ENCODE data around the gene RGS3.

Gene RGS3

GRCh38 chr9:113465599-113466140 lies 2.1 kb downstream of the RGS3 start:
- DNase-seq (ENCODE audit: low read depth in 2 of 2), result no peak

GRCh38 chr9:113467183-113467582 lies 3.7 kb downstream of the RGS3 start:
- no peak for DNase-seq (ENCODE audit: low read depth in 2 of 2)

GRCh38 chr9:113468716-113469448 lies 5.4 kb downstream of the RGS3 start:
- DNase-seq (ENCODE audit: low read depth in 2 of 2), result no peak

GRCh38 chr9:113471143-113471542 lies 7.6 kb downstream of the RGS3 start:
- DNase-seq (ENCODE audit: low read depth in 2 of 2), result no peak

- DNase-seq (ENCODE audit: low read depth in 2 of 2), result no peak
Measured at GRCh38 chr9:113471566-113471965, 8.0 kb downstream of the RGS3 start.

GRCh38 chr9:113472199-113472598 lies 8.7 kb downstream of the RGS3 start:
- no peak for DNase-seq (ENCODE audit: low read depth in 2 of 2)

- no peak for DNase-seq (ENCODE audit: low read depth in 2 of 2)
Measured at GRCh38 chr9:113474360-113475028, 11.0 kb downstream of the RGS3 start.

- DNase-seq (ENCODE audit: low read depth in 2 of 2), result no peak
Measured at GRCh38 chr9:113475031-113475430, 11.5 kb downstream of the RGS3 start.

- DNase-seq (ENCODE audit: low read depth in 2 of 2), result no peak
Measured at GRCh38 chr9:113475992-113476391, 12.5 kb downstream of the RGS3 start.

- no peak for DNase-seq (ENCODE audit: low read depth in 2 of 2)
Measured at GRCh38 chr9:113476511-113476916, 13.0 kb downstream of the RGS3 start.

- DNase-seq (ENCODE audit: low read depth in 2 of 2), result no peak
Measured at GRCh38 chr9:113477058-113477457, 13.5 kb downstream of the RGS3 start.

GRCh38 chr9:113477661-113478060 lies 14.1 kb downstream of the RGS3 start:
- DNase-seq (ENCODE audit: low read depth in 2 of 2), result no peak

GRCh38 chr9:113479174-113479621 lies 15.7 kb downstream of the RGS3 start:
- DNase-seq (ENCODE audit: low read depth in 2 of 2), result no peak

- no peak for DNase-seq (ENCODE audit: low read depth in 2 of 2)
Measured at GRCh38 chr9:113480612-113481011, 17.1 kb downstream of the RGS3 start.

- DNase-seq (ENCODE audit: low read depth in 2 of 2), result no peak
Measured at GRCh38 chr9:113481176-113481787, 17.8 kb downstream of the RGS3 start.

- DNase-seq (ENCODE audit: low read depth in 2 of 2), result no peak
Measured at GRCh38 chr9:113482341-113482740, 18.8 kb downstream of the RGS3 start.

- DNase-seq (ENCODE audit: low read depth in 2 of 2), result no peak
Measured at GRCh38 chr9:113482991-113483675, 19.6 kb downstream of the RGS3 start.

GRCh38 chr9:113483676-113484257 lies 20.2 kb downstream of the RGS3 start:
- DNase-seq (ENCODE audit: low read depth in 2 of 2), result no peak

- DNase-seq (ENCODE audit: low read depth in 2 of 2), result no peak
Measured at GRCh38 chr9:113484258-113484730, 20.8 kb downstream of the RGS3 start.

GRCh38 chr9:113485761-113486115 lies 22.2 kb downstream of the RGS3 start:
- no peak for DNase-seq (ENCODE audit: low read depth in 2 of 2)

- no peak for DNase-seq (ENCODE audit: low read depth in 2 of 2)
Measured at GRCh38 chr9:113486327-113486726, 22.8 kb downstream of the RGS3 start.

- DNase-seq (ENCODE audit: low read depth in 2 of 2), result no peak
Measured at GRCh38 chr9:113488071-113488470, 24.5 kb downstream of the RGS3 start.
